ENCODE results near the gene AQP12B. TPM values are rescaled to one million over a fixed set of nuclear protein-coding genes. Genes with fewer than 3 reads are reported as not detected.
"Not testable (repeated sequence)": the region's sequence is repeated elsewhere in the genome, so short reads cannot be mapped to it uniquely, and the experiment has no call there.

The AQP12B gene
- total RNA-seq, 1 donor from 2014 or later = not detected

DNA sequence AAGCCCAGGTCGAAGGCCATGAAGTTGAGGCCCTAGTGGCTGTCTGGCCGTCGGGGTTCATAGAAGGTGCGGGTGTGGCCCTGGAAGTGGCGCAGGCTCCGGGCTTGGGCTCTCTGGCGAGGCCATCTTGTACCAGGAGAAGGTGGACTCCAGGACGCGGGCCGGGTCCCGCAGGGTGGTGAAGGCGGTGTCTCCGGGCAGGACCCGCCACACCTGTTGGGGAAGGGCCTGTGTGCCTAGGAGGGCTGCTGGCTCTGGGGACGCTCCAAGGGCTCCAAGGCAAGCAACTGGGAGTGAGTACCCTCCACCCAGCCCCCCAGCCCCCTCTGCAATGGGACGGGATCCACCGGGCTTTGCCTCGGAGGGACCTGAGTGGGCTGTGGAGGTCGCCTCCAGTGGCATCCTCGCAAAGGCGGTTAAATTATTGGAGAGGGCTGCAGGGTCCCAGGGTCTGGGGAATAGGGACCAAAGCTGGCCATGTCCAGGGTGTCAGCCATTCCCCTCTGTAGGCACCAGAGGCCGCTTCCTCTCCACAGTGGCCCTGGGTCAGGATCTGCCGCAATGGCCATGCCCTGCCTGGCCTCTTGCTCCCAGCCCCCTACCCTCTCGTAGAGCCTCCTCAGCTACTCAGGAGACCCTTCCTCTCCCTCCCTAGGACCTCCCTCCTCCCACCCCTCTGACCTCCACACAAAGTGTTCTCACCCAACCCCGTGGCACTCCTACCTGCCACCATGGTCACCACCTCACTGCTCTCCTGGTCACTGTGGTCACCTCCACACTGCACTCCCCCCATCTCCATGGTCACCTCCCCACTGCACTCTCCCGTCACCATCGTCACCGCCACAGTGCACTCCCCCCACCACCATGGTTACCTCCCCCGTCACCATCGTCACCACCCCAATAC, 19.3 kb upstream of the AQP12B start:
- no peak for DNase-seq (ENCODE audit: low read depth in 2 of 2)

DNA sequence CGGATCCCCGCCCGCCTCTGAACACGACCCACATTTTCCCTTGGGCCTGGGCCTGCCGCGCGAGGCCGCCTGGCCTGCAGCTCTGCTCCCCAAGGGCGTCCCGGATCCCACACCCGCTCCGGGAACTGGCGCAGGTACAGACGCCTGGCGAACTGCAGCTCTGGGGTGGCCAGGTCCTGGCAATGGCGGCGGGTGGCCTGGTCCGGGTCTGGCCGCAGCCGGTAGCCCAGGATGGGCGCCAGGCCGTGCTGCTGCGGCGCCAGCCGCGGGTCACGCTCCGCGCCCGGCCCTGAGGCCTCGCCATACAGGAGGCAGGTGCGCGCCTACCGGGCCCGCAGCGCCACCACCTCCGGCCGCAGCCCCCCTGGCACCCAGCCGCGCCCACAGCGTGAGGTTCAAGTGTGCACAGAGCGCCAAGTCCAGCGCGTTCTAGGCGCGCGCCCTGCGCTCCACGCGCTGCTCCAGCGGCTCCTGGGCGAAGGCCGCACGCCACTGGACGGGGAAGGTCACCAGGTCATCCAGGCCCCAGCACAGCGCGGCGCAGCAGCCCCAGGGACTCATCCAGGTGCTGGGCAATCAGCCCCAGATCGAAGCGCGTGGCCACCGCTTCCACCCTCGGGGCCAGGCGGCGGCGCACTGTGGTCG, 18.5 kb upstream of the AQP12B start:
- no peak for DNase-seq (ENCODE audit: low read depth in 2 of 2)

DNA sequence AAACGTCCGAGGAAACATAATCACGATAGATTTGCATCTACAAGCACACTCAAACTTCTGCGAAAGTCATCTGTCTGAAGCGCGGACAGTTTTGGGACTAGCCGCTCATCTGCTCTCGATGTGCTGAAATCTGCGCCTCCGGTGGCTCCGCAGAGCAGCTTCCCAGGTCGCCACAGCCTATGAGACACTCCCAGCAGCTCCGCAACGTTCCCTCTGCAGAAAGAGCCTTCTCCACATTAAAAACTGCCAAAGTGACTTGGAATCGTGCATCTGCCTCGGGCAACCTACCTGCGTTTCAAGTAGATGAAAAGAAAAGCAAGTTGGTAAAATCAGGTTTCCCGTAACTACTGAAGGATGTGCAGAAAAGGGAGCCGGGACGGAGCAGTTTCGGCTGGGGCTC, 17.9 kb upstream of the AQP12B start:
- DNase-seq (ENCODE audit: low read depth in 2 of 2) = not testable (repeated sequence)

DNA sequence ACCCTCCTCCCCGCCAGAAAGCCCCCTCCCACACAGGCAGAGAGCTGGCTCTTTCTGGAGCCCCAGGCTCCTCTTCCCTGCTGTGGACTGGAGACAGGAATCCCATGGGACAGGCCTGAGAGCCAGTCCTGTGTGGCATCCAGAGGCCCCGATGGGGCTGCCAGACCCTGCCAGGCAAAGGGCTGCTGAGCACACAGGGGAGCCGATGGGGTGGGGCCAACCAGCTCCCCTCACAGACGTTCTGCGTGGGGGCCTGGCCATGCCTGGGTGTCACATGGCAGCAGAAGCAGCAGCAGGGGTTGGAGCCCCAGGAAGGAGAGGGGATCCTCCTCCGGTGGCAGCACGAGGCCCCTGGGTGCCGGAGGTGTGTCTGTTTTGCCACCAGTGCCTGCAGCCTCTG, 17.1 kb upstream of the AQP12B start:
- not testable (repeated sequence) for DNase-seq (ENCODE audit: low read depth in 2 of 2)

DNA sequence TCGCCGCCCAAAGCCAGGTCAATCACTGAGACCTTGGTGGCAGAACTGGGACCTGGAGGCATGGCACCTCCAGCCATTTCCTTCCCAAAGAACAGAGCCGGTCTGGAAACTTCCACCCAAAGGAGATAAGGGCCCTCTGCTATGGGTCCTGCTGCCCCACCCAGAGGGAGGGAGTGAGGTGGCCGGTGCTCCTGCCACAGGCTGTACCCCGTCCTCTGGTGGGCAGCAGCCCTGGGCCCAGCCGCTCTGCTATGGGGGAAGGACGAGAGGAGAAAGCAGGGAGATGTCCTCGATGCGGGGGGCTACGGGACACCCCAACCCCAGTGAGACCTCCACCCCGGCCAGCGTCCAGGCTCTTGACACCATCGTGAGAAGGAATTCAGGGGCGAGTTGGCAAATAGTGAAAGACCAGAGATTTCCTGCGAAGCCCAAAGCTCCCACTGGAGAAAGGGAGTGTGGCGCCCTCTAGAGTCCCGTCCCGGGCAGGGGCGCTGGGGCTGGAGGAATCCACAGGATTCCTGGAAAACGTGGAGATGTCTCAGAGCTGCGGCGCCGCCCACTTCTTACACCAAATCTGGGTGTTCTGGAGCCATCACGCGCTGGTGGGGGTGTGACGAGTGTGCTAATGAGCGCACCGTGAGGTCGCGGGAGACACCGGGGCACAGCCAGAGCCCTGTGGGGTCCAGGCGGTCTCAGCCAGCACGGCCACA, 16.3 kb upstream of the AQP12B start:
- DNase-seq (ENCODE audit: low read depth in 2 of 2) = not testable (repeated sequence)

DNA sequence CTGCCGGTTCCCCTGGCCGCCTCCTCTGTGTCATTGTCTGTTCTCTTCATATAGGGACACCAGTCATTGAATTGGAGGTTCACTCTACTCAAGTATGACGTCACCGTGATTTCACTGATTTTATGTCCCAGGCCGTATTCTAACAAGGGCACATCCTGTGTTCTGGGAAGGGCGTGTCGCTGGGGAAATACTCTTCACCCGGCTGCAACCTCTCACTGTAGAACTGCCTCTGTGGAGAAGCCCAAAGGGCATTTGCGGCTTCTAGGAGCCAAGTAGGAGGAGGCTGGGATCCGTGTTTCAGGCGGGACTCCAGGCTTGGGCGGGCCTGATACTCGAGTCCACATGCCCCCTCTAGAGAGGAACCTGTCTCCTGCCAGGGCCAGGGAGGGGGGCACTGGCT, 13.8 kb upstream of the AQP12B start:
- not testable (repeated sequence) for DNase-seq (ENCODE audit: low read depth in 2 of 2)

DNA sequence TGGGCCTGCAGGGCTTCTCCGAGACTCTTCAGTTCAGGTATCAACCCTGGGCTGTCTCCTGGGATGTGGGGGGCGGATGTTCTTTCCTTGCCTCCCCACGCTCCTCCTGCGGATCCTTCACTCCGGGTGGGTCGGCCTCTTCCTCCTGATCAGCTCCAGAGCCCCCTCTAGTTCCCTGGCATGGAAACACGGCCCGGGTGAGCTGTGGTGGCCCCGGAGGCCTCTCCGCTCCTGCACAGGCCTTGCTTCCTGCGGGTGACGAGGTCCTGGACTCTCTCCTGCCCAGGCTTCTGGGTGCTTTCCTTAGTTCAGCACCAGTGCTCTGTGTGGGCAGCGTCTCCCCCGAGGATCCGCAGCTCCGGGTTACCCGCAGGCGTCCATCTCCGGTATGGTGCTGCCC, 12.9 kb upstream of the AQP12B start:
- DNase-seq (ENCODE audit: low read depth in 2 of 2) = not testable (repeated sequence)

DNA sequence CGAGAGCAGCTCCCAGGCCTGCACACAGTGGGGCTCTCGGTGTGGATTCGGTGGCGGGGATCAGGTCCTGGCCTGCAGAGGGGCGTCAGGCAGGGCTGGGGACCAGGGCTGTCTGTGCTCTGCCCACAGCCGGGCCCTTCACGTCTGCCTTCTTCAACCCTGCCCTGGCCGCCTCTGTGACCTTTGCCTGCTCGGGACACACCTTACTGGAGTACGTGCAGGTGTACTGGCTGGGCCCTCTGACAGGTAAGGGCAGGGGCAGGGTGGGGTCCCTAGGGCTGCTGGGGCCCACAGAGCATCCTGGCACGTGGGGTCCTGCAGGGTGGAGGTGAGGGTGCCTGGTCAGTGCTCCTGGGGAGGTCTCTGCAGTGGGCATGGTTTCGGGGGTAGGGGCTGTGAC, 11.6 kb upstream of the AQP12B start:
- not testable (repeated sequence) for DNase-seq (ENCODE audit: low read depth in 2 of 2)

DNA sequence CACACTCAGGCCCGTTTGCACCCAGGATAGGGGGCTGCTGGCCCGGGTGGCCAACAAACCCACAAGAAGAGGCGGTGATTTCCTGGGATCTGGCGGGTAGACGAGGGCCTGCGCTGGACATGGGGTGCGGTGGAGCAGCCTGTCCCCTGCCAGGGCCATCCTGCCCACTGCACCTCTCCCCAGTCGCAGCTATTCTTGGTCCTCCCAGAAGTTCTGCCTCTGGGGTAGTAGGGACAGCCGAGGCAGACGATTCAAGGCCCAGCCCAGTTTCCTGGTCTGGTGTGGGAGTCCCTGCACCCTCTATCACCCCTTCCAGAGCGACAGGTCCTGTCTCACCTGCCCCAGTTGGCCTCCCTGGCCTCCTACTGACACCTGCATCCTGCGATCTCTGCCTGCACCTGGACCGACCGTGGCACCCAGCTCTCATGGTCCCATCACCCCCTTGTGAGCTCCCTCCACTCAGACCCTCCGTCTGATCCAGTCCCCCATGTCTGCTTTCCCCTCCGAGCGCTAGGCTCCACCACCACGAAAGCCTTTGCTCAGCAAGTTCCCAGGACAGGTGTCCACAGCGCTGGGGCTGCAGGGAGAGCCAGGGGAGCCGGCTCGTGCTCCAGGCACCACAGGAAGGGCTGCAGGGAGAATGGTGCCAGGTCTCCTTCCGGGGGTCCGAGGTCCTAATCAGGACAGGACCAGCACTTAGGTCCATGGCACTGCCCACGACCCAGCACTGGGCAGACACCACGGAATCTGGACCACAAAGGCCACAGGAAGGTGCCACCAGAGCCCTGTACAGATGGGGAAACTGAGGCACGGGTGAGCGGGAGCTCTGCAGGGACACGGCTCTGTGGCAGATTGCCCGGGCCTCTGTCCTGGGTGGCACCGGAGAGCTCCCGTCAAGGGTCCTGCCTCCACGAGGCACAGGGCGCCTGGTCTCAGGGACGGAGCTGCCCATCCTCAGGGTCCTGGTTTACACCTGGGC, 10.2 kb upstream of the AQP12B start:
- not testable (repeated sequence) for DNase-seq (ENCODE audit: low read depth in 2 of 2)

DNA sequence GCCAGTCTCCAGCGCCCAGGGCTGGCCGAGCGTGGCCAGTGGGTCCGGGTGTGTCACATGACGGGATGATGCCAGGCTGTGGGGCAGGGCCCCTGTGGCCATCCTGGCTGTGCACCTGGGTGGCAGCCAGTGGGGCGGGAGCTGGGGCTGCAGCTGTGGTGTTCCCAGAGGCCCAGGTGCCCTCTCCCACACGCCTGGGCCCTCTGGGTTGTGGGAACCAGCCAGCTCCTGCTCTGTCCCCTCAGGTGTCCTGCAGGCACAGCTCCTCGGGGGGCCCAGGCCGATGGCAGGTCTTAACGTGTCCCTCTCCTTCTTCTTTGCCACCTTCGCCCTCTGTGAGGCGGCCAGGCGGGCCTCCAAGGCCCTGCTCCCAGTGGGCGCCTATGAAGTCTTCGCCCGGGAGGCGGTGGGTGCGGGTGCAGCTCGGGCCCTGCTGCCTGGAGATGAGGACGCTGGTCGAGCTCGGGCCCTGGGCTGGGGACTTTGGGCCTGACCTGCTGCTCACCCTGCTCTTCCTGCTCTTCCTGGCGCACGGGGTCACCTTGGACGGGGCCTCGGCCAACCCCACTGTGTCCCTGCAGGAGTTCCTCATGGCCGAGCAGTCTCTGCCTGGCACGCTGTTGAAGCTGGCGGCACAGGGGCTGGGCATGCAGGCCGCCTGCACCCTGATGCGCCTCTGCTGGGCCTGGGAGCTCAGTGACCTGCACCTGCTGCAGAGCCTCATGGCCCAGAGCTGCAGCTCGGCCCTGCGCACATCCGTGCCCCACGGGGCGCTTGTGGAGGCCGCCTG, 9.1 kb upstream of the AQP12B start, which contains the start of gene AQP12A:
AQP12A (plus strand) TSS at position 236 of the 790 bp plus-strand sequence; CDS start at position 284, 48 bp downstream.
- DNase-seq (ENCODE audit: low read depth in 2 of 2) = not testable (repeated sequence)

DNA sequence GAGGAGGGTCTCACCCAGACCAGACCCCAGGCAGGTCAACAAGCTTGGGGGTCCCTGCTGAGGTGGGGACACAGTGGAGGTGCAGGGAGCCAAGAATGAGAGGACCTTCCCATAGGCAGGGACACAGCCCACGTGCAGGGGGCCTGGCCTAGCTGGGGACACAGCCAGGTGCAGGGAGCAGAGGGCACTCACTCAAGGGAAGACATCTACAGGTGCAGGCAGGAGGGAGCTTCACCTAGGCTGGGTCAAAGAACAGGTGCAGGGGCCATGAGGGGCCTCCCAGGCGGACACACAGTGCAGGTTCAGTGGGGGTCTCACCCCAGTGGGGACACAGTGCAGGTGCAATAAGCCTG, 8.4 kb upstream of the AQP12B start:
- DNase-seq (ENCODE audit: low read depth in 2 of 2) = not testable (repeated sequence)

DNA sequence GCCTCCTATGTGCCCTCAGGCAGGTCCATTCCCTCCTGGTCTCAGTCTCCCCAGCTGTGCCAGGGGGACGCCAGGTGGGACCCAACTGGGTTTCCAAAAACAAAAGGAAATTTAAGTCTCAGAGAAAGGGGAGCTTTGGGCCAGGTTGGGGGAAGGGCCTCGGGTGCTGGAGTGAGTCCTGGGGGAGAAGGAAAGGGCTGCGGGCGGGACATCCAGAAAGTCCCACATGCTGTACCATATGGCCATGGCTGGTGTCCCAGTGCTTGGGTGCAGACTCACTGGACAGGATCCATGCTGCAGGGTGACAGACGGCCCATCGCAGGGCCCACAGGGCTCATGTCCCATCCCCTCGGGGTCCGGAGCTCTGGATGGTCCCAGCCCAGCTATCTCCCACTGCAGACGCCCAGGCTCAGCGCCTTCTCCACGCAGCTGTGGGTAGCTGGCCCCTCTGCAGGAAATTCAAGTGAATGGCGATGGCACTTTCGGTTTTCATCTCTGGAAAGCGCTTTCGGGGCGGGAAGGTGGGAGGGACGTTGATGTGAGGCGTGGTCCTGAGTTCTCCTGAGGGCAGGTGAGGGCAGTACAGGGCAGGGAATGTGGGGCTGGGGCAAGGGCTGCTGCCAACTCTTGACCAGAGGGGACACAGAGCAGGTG, 7.9 kb upstream of the AQP12B start:
- DNase-seq (ENCODE audit: low read depth in 2 of 2) = not testable (repeated sequence)

DNA sequence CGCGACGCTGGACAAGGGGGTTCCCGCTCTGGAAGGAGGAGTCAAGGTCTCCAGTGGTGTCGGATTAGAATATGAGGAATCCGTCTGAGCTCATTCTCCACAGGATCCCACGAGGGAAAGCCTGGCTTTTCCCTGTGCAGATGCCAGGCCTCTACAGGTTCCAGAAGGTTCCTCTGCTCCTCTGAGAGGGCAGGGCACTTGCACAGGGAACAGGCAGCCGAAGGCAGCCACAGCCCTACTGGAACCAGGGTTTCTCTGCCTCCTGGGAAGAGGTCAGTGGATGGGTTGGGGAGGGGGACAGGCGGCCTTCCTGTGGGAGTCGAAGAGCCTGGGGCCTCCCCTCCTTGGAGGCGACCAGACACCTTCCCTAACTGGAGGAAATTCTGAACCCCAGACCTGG, 7.3 kb upstream of the AQP12B start:
- no peak for DNase-seq (ENCODE audit: low read depth in 2 of 2)

DNA sequence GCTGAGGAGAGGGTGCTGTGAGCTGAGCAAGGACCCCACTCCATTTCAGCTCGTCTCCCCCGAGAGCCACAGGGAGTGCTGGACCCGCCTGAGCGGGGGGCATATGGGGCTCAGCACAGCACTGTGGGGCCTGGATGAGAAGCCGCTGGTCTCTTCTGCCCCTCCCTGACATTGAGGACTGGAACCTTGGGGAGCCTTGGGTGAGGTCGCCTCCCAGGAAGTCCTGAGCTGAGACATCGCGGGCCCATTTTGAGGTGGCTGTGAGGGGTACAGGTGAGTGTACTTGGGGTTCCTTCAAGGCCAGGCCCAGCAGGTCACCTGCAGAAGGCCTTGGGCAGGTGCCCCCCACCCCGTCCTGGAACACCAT, 5.9 kb upstream of the AQP12B start:
- no peak for DNase-seq (ENCODE audit: low read depth in 2 of 2)

DNA sequence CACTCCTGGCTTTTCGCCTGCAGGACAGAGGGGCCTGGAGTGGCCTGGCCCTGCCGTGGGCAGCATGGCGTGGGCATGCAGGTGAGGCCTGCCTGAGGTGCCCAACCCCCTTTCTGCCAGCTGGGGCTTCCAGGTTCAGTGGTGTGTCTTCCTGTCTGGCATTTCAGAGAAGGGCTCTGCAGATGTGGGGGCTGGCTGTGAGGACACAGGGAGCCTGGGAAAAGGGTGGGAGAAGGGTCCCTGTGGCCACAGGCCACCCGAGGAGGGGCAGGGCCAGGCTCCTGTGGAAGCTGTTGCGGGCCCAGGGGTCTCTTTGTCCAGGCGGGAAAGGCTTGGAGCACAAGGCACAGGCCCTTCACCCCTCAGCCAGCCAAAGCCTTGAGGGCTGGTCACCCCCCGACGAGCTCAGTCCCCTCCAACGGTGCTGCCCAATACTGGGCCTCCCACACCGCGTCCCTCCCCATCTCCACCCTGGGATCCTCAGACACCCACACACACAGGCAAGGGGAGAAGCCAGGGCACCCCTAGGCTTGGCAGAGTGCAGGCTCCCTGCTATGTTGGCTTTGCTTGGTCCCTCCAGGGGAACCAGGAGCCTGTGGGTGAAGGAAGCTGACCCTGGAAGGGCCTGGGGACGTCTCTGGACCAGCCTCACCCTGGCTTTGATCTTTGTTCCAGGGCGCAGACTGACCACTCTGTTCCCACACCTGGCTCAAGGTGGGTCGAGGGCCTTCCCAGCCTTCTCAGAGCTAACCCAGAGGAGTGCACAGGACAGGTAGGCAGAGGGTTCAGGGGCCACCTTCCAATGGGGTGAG, 5.3 kb upstream of the AQP12B start:
- no peak for DNase-seq (ENCODE audit: low read depth in 2 of 2)

DNA sequence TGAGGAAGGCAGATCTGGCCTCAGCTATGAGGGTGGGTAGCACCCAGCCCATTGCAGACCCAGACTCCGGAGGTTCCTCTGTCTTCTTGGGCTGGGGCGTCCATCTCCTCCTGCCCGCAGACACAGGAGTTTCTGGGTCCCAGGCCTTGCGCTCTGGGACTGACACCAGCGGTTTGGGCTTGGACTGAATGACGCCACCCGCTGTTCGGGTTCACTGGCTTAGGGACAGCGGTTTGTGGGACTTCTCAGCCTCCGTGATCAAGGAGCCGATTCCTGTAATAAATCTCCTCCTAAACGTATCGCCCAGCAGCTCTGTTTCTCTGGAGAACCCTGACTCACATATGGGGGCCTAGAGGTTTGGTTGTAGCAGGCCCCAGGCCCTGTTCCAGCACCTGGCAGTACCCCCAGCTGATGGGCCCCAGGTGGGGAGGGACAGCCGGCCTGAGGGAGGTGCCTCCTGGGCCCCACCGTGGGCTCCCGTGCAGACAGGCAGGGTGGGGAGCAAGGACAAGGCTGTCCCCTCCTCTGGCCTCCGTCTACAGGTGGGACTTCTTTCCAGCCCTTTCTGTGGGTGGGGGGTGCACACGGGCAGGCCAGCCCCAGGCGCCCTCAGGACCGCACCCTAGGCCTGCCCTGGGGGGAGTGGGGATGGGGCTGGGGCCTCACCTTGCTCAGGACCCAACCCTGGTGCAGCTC, 4.5 kb upstream of the AQP12B start:
- no peak for DNase-seq (ENCODE audit: low read depth in 2 of 2)

DNA sequence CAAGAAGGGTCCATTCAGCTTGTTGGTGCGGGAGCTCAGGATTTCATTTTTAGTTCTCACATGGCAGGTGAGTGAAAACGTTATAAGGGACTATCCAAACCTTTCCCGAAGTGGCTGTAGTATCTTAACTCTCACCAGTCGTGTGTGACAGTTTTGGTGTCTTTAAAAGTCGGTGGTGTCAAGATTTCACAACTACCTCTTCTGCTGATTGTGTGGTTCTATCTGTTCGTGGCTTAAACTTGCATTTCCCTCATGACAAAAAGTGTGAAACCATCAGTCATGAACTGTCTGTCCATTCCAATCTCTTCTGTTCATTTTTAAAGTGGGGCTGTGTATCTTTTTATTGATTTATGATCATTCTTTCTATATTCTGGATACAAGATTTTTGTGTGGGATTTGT, 3.8 kb upstream of the AQP12B start:
- no peak for DNase-seq (ENCODE audit: low read depth in 2 of 2)

DNA sequence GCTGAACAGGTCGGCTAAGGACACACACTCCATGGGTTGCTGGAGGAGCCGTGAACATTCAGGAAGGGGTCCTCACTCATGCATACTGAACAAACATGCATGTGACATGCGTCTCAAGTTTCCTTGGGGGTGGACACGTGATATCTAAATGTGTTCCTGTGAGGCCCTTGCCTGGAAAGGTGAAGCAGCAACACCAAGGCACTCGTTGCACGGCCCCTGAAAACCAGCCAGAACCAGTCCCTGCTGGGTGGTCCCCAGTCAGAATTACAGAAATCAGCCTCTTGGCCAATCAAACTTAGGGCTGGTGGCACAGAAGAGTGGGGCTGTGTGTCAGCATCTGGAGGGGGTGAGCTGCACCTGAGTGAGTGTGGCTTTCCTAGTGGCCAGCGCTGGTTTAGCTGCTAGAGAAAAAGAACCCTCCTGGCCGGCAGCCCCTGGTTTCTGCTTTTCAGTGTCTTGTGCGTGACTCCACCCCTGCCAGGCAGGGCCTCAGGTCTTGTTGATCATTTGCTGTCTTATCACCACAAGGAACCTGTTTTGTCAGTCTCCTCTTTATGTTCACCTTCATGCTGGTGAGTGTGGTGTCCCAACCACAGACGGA, 3.2 kb upstream of the AQP12B start:
- DNase-seq (ENCODE audit: low read depth in 2 of 2) = no peak
